Retinal pigment epithelial cell (primary cell): ENCODE results near the gene ZC3H13.

Source experiments
- DNase-seq: peaks from one replicate; pipeline ENCODE4 v3.0.0-alpha.2; 2010; ENCODE audit warnings: low read depth
- H3K4me3 ChIP-seq: 2 replicates; pipeline ENCODE4 v1.5.1; 2011; ENCODE audit warnings: mild to moderate bottlenecking, low read length, control low read depth, moderate library complexity
- TF ChIP-seq, protein P1 (sequence below): conservative IDR thresholded peaks from 2 replicates; pipeline ENCODE4 v1.5.1; 2011; ENCODE audit warnings: low read depth, low read length, control low read depth, inconsistent platforms

The ZC3H13 gene

DNA sequence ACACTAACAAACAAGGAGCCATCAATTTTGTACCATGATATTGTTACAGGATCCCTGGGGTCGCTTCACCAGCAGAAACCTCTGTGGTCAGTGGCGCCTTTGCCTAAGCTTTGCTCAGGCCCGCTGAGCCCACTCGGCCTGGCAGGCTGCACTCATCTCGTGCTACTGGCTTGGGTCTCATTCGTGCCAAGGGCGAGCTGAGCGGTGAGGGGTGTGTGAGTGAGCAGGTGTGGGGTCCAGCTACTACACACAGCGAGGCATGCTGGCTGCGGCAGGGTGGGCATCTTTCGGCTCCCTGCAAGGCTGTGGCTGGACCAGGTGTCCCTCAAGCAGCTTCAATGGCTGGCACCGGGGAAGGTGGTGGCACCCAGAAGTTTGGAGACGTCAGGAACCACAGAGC is 33.2 kb upstream of the ZC3H13 start:
- TF ChIP-seq, protein P1, sequence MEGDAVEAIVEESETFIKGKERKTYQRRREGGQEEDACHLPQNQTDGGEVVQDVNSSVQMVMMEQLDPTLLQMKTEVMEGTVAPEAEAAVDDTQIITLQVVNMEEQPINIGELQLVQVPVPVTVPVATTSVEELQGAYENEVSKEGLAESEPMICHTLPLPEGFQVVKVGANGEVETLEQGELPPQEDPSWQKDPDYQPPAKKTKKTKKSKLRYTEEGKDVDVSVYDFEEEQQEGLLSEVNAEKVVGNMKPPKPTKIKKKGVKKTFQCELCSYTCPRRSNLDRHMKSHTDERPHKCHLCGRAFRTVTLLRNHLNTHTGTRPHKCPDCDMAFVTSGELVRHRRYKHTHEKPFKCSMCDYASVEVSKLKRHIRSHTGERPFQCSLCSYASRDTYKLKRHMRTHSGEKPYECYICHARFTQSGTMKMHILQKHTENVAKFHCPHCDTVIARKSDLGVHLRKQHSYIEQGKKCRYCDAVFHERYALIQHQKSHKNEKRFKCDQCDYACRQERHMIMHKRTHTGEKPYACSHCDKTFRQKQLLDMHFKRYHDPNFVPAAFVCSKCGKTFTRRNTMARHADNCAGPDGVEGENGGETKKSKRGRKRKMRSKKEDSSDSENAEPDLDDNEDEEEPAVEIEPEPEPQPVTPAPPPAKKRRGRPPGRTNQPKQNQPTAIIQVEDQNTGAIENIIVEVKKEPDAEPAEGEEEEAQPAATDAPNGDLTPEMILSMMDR: no peak
- no peak for DNase-seq
- no peak overlapping the region for H3K4me3 ChIP-seq

DNA sequence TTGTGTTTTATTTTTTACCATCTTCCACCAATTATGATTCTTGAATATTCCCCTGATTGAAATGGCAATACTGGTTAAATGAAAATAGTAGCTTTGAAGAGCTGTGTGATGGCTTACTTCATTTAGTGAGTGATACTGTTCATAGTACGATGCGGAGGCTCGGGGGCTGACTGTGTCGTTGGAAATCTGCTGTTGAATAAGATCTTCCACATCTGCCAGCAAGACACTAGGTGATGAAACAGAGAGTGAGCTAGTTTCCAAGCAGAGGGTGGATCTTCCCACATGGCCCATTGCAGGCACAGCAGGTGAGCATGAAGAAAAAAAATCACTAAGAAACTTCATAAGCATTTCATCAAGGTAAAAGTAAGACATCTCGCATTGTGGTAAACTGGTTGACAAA is 29.8 kb upstream of the ZC3H13 start:
- TF ChIP-seq, protein P1: no peak
- no peak overlapping the region for H3K4me3 ChIP-seq
- DNase-seq: no peak

- DNase-seq: no peak
- TF ChIP-seq, protein P1: no peak
- H3K4me3 ChIP-seq: no peak overlapping the region
Observed at GRCh38 chr13:46079770-46080169, 27.2 kb upstream of the ZC3H13 start.

DNA sequence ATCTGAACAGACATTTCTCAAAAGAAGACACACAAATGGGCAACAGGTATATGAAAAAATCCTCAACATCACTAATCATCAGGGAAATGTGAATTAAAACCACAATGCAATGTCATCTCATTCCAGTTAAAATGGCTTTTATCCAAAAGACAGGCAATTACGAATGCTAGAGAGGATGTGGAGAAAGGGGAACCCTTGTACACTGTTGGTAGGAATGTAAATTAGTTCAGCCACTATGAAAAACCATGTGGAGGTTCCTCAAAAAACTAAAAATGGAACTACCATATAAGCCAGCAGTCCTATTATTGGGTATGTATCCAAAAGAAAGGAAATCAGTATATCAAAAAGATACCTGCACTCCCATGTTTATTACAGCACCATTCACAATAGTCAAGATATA is 24.7 kb upstream of the ZC3H13 start:
- no peak for DNase-seq
- TF ChIP-seq, protein P1: no peak
- H3K4me3 ChIP-seq: no peak overlapping the region

DNA sequence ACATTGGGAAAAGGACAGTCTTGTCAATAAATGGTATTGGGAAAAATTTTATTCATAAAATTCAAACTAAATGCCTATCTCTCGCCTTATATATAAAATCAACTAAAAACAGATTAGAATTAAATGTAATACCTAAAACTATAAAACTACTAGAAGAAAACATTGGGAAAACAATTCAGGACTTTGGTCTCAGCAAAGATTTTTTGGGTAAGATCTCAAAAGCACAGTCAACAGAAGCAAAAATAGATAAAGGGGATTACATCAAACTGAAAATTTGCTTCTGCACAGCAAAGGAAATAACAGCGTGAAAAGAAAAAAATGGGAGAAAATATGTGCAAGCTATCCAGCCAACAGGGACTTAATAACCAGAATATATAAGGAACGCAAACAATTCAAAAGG is 24.3 kb upstream of the ZC3H13 start:
- no peak overlapping the region for H3K4me3 ChIP-seq
- TF ChIP-seq, protein P1: no peak
- no peak for DNase-seq

- TF ChIP-seq, protein P1: no peak
- H3K4me3 ChIP-seq: no peak overlapping the region
- DNase-seq: no peak
Observed at GRCh38 chr13:46075811-46076210, 23.3 kb upstream of the ZC3H13 start.

DNA sequence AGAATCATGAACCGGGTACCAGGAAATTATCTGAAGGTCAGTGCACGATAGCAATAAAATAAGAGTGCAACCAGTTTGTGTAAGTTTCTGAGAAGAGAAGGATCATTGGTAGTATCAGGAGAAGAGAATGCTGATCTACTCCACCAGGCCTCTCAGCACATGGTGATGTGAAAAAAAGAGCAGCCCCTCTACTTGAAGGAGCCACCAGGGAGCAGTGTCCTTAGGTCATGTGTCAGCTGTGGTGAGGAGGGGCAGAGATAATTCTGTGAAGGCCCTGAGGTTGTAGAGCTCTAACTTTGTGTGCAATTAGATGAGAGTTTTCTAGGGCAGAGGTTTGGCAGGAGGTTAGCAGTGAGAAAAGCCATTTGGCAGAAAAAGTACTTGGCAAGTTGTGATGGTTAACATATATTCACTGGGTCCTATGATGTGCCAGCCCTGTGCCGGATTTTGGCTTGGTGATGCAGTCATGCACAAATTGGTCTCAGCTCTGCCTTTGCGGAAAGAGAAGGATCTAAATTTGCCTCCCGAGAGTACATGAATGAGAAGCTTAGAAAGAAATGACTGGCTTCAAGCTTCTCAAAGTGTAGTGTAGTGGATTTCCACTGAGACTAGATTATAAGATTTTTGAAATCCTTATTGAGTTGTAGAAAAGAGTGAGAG is 19.2 kb upstream of the ZC3H13 start:
- TF ChIP-seq, protein P1: peak; percentile 18
- DNase-seq: no peak

More for the DNA sequence above, 19.2 kb upstream of the ZC3H13 start:
- no peak overlapping the region for H3K4me3 ChIP-seq
